Kidney (tissue), 14 donors: ENCODE results near the gene TLN1. TPM values are rescaled to one million over a fixed set of nuclear protein-coding genes. Genes with fewer than 3 reads are reported as not detected.

ENCODE experiments used
- DNase-seq, 5 donors: peaks; one replicate each; pipeline ENCODE4 v3.0.0-alpha.2; 2013 to 2020
- FAIRE-seq: peaks from 2 replicates; lab custom pipeline; 2012; peaks lifted over from hg19 to GRCh38; lab: Jason Lieb, UNC
- H3K27ac ChIP-seq, 2 donors: one replicate each; pipeline ENCODE4 v1.7.0; 2013; ENCODE audit warnings: low read depth in 2 of 2, low read length in 2 of 2, inconsistent platforms in 1 of 2
- H3K27me3 ChIP-seq: one replicate; pipeline ENCODE4 v1.7.1; 2013; ENCODE audit warnings: low read length, inconsistent platforms; ENCODE audit not compliant: control insufficient read depth, insufficient read depth
- H3K36me3 ChIP-seq, 3 donors: one replicate each; pipeline versions ENCODE4 v1.7.0 to v1.7.1; 2013; ENCODE audit warnings: low read length in 3 of 3, control low read depth in 1 of 3, inconsistent platforms in 1 of 3; ENCODE audit not compliant: insufficient read depth in 3 of 3, control insufficient read depth in 2 of 3
- H3K4me1 ChIP-seq, 3 donors: one replicate each; pipeline versions ENCODE4 v1.7.0 to v1.7.1; 2013; ENCODE audit warnings: low read length in 3 of 3, inconsistent platforms in 1 of 3, low read depth in 1 of 3; ENCODE audit not compliant: control insufficient read depth in 2 of 3, insufficient read depth in 2 of 3
- H3K4me3 ChIP-seq, 3 donors: one replicate each; pipeline versions ENCODE4 v1.7.0 to v1.8.1; 2013; ENCODE audit warnings: low read length in 3 of 3, control low read depth in 1 of 3, inconsistent platforms in 1 of 3
- H3K9ac ChIP-seq, 3 donors: one replicate each; pipeline versions ENCODE4 v1.7.0 to v1.7.1; 2013; ENCODE audit warnings: low read length in 3 of 3, control low read depth in 1 of 3, inconsistent platforms in 1 of 3
- H3K9me3 ChIP-seq, 3 donors: one replicate each; pipeline versions ENCODE4 v1.7.0 to v1.7.1; 2013; ENCODE audit warnings: low read length in 3 of 3, control low read depth in 1 of 3, inconsistent platforms in 1 of 3; ENCODE audit not compliant: control insufficient read depth in 2 of 3, insufficient read depth in 1 of 3
- intact Hi-C: fragments of 100-400 bp; cut with DNase I; formaldehyde crosslinking; loops from one replicate; pipeline ENCODE4 v1.11.1; 2022
- polyA plus RNA-seq: library from polyadenylated mRNA; stranded (reverse); fragments of 350-450 nt; fragmentation: Illumina TruSeq; extraction: RNeasy Lipid Tissue Mini Kit (QIAGEN cat#74804); gene quantifications from one replicate; pipeline ENCODE4 v1.2.3, GENCODE V29; 2014; ENCODE audit warnings: low read depth, low replicate concordance; ENCODE audit not compliant: insufficient read depth
- total RNA-seq: library from RNA; stranded (reverse); fragmentation: NEBNext Ultra II Directional; extraction: Animal tissue kit (Norgen Biotek cat#: 25700); gene quantifications from one replicate; pipeline ENCODE4 v1.2.1, GENCODE V29; 2021
- TF ChIP-seq, protein P1 (sequence below): IDR thresholded peaks from 3 replicates; pipeline ENCODE4 v1.5.1; 2012; ENCODE audit warnings: mild to moderate bottlenecking, moderate library complexity, borderline replicate concordance; ENCODE audit not compliant: insufficient read depth; ENCODE audit errors: extremely low read depth
- donor health status: control.
- donor health status: control.
- donor health status: control.
- donor health status: control.
- donor health status: control.
- donor health status: DM: yes; HTN: yes; CAD: no.
- donor health status: Normal renal cell carcinoma (clear cell type).

The TLN1 gene
- total and polyA plus RNA-seq, 2 donors from 2014 or later, result 71.7 to 376 TPM

DNA sequence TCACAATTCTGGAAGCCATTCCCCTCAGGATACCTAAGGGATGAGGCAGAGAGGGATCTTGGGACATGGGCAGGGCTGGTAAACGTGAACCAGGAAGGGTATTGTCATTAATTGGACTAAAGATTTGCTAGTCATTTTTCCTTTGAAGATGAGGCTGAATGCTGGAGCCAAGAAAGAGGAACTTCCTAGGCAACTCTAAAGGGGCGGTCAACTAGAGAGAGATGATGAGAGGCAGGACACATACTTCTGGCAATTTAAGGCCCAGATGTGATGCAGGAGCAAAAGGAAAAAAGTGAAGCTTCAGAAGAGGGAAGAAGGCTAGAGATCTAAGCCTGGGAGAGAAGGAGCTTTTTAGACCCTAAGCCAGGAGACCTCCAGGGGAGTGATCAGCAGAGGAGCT lies 11.5 kb upstream of the TLN1 start:
- H3K27ac ChIP-seq, result no peak overlapping the region
- H3K4me3 ChIP-seq, result no peak overlapping the region
- H3K9me3 ChIP-seq, result no peaks in the 10 kb centered on the region
- DNase-seq, result no peak
- H3K36me3 ChIP-seq, result peaks cover 13 to 60% (median 52%) of the 10 kb centered on the region in 3 donors
- TF ChIP-seq, protein P1, sequence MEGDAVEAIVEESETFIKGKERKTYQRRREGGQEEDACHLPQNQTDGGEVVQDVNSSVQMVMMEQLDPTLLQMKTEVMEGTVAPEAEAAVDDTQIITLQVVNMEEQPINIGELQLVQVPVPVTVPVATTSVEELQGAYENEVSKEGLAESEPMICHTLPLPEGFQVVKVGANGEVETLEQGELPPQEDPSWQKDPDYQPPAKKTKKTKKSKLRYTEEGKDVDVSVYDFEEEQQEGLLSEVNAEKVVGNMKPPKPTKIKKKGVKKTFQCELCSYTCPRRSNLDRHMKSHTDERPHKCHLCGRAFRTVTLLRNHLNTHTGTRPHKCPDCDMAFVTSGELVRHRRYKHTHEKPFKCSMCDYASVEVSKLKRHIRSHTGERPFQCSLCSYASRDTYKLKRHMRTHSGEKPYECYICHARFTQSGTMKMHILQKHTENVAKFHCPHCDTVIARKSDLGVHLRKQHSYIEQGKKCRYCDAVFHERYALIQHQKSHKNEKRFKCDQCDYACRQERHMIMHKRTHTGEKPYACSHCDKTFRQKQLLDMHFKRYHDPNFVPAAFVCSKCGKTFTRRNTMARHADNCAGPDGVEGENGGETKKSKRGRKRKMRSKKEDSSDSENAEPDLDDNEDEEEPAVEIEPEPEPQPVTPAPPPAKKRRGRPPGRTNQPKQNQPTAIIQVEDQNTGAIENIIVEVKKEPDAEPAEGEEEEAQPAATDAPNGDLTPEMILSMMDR, result no peak
- H3K4me1 ChIP-seq, result peaks cover 0 to 17% (median 11%) of the 10 kb centered on the region in 3 donors
- FAIRE-seq, result no peak
- intact Hi-C loops, result no loop called here
- H3K9ac ChIP-seq, result no peak overlapping the region
- H3K27me3 ChIP-seq, result no peaks in the 10 kb centered on the region

- H3K27ac ChIP-seq, result no peak overlapping the region
- no peaks in the 10 kb centered on the region for H3K9me3 ChIP-seq
- H3K4me1 ChIP-seq, result peaks cover 0 to 11% (median 9%) of the 10 kb centered on the region in 3 donors
- FAIRE-seq (no peak), DNase-seq (no peak)
- no peaks in the 10 kb centered on the region for H3K27me3 ChIP-seq
- no peak overlapping the region for H3K9ac ChIP-seq
- H3K4me3 ChIP-seq, result no peak overlapping the region
- peaks cover 20 to 77% (median 67%) of the 10 kb centered on the region in 3 donors for H3K36me3 ChIP-seq
- intact Hi-C loops, result no loop called here
- TF ChIP-seq, protein P1, result no peak
Measured at GRCh38 chr9:35741740-35742139, 9.7 kb upstream of the TLN1 start.

DNA sequence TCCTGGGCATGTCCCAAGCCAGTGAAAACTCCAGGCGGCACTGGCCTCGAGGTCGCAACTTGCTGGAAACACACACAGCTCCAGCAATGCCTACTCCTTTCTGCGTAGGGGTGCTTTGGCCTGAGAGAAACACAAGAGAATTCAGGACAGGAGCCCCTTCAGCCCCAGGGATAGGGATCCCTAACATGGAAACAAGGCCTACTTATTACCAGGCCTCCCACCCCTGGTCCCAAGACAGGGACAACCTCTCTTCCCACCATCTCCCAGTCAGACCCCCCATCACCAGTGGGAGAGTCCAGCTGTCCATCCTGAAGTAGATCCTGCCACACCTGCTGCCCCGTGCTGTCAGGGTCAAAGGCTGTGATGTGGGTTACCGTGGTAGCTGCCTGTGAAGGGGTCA lies 8.2 kb upstream of the TLN1 start:
- Histone ChIP-seq H3K27me3 (no peaks in the 10 kb centered on the region), H3K27ac (no peak overlapping the region), H3K9ac (no peak overlapping the region), H3K9me3 (no peaks in the 10 kb centered on the region), H3K4me1 (peaks cover 0 to 5% (median 2%) of the 10 kb centered on the region in 3 donors), H3K4me3 (no peak overlapping the region), H3K36me3 (peaks cover 23 to 92% (median 76%) of the 10 kb centered on the region in 3 donors)
- FAIRE-seq, result no peak
- no peak for DNase-seq
- TF ChIP-seq, protein P1, result no peak
- intact Hi-C loops, result no loop called here

GRCh38 chr9:35738924-35739323 lies 6.9 kb upstream of the TLN1 start:
- DNase-seq (no peak), FAIRE-seq (no peak)
- intact Hi-C loops, result no loop called here
- TF ChIP-seq, protein P1, result no peak
- H3K9me3 ChIP-seq, result no peaks in the 10 kb centered on the region
- H3K4me3 ChIP-seq, result no peak overlapping the region
- H3K4me1 ChIP-seq, result peaks cover 0 to 2% (median under 1%) of the 10 kb centered on the region in 3 donors
- H3K27me3 ChIP-seq, result no peaks in the 10 kb centered on the region
- peaks cover 21 to 94% (median 70%) of the 10 kb centered on the region in 3 donors for H3K36me3 ChIP-seq
- H3K27ac ChIP-seq, result no peak overlapping the region
- no peak overlapping the region for H3K9ac ChIP-seq
